Adrenal gland (tissue), 5 donors: Measurements from ENCODE around the gene ZNF804A.

Experiments used
- CTCF ChIP-seq, 6 experiments: fragments of 450-650 bp in 4 of 6; fragments of 200-600 bp in 2 of 6; sonication (generic) in 1 of 6; IDR thresholded peaks; 1 replicate in 5 of 6; 2 replicates in 1 of 6; pipeline versions ENCODE4 v1.5.1 to v1.8.0; 2016 to 2021; ENCODE audit warnings: antibody characterized with exemption in 6 of 6, mild to moderate bottlenecking in 2 of 6, moderate library complexity in 1 of 6
- POLR2A ChIP-seq, 2 donors: fragments of 450-650 bp; IDR thresholded peaks; one replicate each; pipeline ENCODE4 v1.6.1; 2017; ENCODE audit warnings: antibody characterized with exemption in 2 of 2, mild to moderate bottlenecking in 2 of 2, moderate library complexity in 1 of 2
- donor health status: DM: no; HTN: no; CAD: no.

GRCh38 chr2:184599872-184600222 lies 1.5 kb downstream of the ZNF804A start:
- TF ChIP-seq CTCF (IDR thresholded peaks at IDR 0.05) (no peak), POLR2A (IDR thresholded peaks at IDR 0.05) (no peak)
